B cell (primary cell): ENCODE data around the gene ANO9.

ENCODE experiments used
- CTCF ChIP-seq: fragments of 200-600 bp; IDR thresholded peaks from one replicate; pipeline ENCODE4 v1.8.0; 2022; ENCODE audit warnings: antibody characterized with exemption, mild to moderate bottlenecking
- EZH2 ChIP-seq: IDR thresholded peaks from 2 replicates; pipeline ENCODE4 v1.6.1; 2012; ENCODE audit warnings: borderline replicate concordance, low read depth, mild to moderate bottlenecking, moderate library complexity, low read length; ENCODE audit not compliant: insufficient read depth, poor library complexity, severe bottlenecking

DNA sequence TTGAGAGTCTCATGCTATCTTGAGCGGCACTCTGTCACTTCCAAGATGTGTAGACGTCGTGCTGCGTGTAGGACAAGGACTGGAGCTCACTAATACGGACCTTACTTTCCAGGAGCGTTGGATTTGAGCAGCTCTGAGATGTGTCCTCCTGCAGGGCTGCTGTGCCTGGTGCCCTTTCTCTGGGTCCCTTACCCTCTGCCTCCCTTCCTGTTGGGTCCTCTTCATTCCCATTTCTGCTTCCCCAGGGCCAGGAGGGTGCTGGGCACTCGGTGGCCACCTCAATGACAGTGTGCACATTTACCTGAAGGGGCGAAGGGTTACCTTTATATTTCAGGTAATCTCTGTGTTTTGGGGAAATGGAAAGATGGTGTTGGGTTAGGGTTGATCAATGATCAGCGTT, 12.2 kb upstream of the ANO9 start:
- TF ChIP-seq CTCF, result no peak
- TF ChIP-seq EZH2, result no peak
